CD4-positive, alpha-beta T cell treated with Interleukin-17A for 1 hour (primary cell): Measurements from ENCODE around the gene SLC35F6.
"Not testable (repeated sequence)": the region's sequence is repeated elsewhere in the genome, so short reads cannot be mapped to it uniquely, and the experiment has no call there.

Experiments used
- DNase-seq: peaks from one replicate; pipeline ENCODE4 v3.0.0-alpha.2; 2020

Gene SLC35F6

DNA sequence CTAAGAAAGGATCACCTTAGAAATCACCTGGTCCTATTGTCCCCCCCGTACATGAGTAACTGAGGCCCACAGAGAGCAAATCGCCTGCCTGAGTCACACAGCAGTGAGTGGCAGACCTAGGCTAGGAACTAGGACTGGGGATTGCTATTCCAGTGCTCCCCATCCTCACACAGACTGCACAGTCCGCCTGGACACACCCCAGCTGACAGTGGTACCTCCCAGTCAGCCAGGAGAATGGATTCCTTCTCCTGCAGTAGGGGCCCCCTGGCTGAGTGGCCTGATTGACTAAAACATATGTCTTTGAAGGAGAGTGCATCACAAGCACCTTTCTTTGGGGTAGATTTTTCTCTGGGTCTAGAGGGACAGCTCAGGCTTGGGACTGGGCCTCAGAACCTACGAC lies 32.4 kb upstream of the SLC35F6 start:
- no peak for DNase-seq

DNA sequence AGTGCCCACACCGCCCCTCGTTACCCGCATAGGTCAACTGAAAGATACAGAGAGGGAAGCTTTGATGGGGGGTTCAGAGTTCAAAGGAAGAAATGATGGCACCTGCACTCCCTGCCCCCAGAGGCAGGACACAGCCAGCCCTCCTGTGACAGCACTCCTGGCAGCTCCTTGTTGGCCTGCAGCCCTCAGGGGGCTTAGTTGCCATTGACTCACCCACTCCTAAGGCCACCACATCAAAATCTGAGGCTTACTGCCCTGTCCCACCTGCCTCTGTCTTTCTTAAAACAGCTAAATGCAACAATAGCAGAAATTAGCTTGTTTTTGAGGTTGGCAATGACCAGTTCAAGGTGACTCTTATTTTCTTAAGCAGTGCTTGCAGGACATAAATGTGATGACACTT lies 31.6 kb upstream of the SLC35F6 start:
- DNase-seq: no peak

DNA sequence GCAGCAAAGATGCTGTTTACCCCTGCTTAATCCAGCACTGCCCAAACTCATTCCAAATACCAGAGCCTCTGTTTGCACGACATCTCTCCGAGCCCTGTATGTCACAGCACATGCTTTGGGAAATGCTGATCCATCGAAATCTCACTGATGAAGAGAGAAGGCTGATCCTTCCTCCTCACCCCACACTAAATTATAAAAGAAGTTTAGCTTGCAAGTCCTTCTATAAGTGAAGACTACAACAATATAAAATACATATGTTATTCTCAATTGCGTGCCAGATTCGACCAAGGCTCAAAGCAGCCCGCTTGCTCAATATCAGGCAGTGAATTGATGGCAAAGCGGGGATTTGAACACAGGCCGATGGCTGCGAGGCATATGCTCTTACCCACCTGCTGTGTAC lies 30.7 kb upstream of the SLC35F6 start:
- DNase-seq: no peak

DNA sequence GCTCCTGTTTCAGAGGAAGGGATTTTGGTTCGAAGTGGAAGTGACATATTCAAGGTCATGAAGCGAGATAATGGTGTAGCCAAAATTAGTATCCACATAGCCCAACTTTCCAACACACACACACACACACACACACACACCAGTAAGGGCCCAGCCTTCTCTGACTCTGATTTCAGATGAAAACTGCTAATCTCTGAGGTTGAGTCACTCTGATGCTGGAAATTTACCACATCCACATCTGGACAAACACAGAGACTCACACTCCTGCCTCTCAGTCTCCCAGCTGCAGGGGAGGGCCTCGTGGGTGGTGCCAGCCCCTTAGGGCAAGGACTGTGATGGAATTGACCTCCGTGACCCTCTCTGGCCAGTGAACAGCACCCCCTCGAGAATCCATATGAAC lies 29.0 kb upstream of the SLC35F6 start:
- DNase-seq: no peak

DNA sequence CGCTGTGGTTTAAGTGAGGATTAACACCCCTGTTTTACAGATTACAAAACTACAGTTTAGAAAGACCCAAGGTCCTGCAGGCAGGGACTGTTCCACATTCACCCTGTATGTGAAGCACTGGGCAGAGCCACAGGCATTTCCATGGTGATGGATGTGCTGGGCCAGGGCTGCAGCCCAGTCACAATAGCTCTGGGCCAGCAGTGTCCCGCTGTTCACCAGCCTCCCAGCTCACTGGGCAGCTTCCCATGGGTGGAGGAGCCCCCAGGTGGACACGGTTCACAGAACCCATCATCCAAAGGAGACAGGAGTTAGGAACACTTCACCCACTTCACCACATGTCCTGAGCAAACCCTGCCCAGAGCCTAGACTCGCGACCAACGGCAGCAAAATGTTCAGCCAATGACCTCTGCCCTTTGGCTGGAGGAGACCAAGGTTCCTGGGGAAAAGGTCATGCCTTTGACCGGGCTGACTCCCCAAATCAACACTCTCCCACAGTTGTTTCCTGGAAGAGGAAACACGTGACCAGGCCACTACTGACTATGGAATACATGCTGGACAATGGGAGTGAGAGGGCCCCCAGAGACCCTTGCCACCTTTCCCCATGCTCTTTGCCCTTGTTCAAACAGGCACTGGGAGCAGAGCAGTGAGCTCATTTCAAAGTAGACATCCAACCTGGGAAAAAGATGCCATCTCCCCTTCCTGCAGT lies 28.0 kb upstream of the SLC35F6 start:
- no peak for DNase-seq

DNA sequence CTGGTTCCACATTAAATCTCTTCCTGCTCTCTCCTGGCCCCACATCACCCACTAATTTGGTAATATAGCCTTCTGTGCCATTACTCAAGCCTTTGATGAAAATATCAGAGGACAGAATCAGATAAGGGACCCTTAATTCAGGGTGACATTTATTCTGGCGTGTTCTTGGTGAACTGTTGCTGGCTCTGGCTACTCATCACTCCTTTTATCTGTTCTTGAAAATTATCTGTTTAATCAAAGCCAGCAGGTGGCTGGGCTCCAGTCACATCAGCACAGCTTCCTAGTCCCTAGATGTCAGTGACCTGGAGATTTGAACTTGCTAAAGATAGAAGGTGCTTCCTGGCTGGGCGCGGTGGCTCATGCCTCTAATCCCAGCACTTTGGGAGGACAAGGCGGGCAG lies 26.9 kb upstream of the SLC35F6 start:
- DNase-seq: no peak

DNA sequence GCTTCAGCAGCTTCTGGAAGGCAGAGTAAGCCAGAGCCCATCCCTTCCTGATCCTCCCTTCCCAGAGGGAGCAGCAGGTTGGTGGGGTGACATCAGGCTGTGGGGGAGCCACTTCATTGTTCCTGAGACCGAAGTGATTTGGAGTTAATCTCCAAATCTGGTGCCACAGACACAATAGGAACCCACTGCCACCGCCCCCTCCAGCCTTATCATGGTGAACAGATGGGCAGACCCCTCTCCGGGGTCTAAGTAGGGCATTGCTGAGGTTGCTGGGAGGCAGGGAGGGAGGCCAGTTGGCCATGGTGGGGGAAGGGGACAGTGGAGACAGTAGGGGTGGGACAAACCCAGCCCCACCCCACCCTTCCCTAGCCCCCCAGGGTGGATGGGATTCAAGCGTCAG lies 25.6 kb upstream of the SLC35F6 start:
- no peak for DNase-seq

DNA sequence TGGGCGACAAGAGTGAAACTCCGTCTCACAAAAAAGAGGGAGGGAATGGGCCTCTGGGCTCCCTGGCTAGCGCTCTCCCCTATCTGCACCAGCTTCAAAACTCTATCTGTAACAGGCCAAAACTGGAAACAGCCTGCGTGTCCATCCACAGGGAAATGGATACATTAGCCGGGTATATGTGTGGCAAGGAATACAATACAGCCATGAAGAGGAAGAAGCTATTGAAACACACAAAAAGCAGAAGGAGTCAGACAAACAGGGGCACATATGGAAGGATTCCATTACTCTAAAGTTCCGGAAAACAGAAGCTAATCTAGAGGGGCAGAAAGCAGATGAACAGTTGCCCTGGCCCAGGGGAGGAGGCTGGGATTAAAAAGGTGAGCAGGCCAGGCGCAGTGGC lies 24.6 kb upstream of the SLC35F6 start:
- DNase-seq: no peak

DNA sequence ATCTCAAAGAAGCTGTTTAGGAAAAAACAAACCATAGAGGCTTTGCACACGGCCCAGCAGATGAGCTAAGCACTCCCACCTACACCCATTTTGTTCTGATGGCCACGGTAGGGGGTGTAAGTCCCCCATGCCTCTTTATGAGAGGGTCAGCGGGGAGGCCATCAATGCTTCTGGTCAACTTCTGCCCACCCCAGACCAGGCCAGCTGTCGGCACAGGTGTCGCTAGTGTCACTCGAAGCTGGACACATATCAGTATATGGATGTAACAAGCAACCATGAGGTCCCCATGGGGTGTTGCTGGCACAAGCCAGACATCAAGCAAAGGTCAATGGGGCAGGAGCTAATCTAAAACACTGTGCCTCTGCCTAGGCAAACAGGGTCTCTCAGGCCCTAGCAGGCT lies 23.7 kb upstream of the SLC35F6 start:
- DNase-seq: no peak

DNA sequence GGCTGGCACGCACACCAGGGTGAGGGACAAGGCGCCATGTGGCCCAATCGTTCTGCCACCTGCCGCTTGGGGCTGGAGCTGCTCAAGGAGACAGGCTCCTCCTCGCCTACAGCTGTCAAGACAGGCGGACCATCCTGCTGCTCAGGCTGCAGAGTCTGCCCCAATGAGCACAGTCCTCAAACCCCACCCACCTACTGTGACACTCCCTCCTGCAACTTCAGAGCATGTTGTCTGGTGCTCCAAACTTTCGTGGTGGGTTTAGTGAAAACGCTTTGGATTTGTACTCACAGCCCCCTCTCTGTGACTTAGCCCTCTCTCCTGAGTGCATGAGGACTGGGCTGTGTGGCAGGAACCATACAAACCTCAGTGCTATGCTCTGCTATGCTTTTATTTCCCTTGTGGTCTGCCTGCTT lies 23.2 kb upstream of the SLC35F6 start:
- DNase-seq: no peak

DNA sequence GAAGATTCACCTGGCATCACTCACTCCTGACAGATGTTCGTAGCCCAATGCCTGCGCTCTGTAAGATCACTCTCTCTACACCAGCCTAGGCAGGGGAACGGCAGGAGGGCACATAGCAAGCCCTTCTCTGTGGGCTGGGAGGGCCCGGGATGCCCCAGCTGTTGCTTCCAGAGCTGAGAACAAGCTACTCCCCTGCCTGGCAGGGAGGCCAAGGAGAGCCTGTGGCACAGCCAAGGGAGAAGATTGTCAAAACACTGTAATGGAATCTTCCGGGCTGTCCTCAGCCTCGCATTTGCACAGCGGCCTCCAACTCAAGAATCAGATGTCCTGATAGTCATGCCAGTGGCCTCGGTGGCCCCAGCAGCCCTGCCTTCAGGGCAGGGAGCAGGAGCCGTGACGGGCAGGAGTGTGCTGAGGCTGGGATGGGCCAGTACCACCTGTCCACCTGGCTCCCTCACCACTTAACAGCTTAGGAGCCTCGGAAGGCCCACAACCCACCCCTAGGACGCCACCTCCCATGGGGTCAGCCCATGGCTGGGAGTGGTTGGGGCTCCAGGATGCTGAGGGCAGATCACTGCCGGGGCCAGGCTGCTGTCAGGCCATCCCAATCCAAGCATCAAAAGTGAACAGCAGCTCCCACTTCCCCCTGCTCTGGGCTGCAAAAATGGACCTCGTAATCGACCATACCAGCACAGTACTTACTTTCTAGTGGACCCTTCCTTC lies 21.9 kb upstream of the SLC35F6 start:
- DNase-seq: no peak

DNA sequence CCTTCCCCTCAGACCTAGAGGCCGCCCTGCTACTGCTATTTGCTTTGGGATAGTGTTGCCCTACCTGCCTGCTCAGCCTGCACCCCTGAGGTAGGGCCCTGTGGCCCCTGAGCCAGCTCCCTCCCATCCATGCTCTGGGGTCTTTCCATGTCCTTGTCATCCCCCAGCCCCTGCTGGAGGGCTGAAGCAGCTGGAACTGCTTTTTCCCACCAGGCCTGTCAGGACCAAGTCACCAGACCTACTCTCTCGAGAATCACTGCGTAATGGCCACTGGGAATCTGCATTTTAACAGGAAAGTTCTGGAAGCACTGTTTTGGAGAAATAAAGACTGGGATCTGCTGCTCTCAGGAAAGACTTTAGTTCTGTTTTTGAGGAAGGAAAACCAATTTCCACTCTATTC lies 20.2 kb upstream of the SLC35F6 start:
- DNase-seq: no peak

DNA sequence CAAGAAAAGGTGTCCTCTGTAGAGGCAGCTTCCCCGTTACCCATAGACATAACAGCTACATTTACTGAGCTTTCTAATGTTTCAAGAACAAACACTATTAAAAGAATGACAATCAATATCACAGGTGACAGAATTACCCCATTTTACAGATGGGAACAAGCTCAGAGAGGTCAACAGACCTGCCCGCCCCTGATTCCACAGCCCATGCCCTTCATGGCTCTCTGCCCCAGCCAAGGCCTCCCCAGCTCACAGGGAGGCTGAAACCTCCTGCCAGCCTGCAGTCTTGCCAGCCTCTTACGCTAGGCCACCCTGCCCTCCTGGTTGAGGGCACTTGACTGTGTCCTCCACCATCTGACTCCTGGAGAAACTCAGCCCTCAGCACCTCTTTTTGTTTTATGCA lies 19.1 kb upstream of the SLC35F6 start:
- no peak for DNase-seq

DNA sequence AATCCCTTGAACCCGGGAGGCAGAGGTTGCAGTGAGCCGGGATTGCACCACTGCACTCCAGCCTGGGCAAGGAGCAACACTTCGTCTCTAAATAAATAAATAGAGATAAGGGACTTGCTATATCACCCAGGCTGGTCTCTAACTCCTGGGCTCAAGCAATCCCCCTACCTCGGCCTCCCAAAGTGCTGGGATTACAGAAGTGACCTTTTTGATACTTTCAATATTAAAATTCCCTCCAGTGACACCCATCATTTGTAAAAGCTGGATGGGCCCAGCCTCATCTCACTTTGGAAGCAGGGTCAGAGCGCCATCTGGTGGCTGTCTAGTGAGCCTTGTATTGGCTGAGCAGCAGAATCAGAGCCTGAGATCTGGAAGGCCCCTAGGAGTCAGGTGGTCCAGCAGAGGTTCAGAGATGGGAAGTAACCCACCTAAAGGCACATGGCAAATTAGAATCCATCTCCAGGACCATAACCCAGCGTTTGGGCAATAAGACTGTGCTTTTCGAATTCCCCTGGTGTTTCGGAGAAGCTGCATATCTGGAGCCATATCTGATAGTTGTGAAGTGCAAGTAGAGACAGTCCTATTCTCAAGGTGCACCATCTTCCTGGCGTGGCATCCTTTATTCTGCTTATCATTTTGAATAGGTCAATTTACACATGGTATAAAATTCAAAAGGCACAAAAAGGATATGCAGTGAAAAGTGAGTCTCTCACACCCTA lies 18.3 kb upstream of the SLC35F6 start:
- peak; percentile 70 for DNase-seq

DNA sequence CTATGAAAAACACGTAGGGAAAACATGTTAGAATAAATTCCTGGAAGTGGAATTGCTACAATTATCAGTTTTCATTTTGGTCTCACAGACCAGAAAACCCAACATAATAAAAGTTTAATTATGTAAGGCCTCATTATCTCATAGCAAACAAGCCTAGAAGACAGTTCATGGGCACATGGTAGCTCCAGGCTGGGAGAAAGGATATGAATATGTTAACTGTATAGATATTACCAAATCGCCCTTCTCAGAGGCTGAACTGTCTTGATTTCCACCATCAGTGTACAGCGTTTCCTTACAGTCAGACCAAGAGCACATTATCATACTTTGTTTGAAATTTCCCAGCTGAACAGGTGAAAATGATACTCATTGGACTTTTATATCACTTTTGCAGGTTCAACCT lies 17.1 kb upstream of the SLC35F6 start:
- no peak for DNase-seq

DNA sequence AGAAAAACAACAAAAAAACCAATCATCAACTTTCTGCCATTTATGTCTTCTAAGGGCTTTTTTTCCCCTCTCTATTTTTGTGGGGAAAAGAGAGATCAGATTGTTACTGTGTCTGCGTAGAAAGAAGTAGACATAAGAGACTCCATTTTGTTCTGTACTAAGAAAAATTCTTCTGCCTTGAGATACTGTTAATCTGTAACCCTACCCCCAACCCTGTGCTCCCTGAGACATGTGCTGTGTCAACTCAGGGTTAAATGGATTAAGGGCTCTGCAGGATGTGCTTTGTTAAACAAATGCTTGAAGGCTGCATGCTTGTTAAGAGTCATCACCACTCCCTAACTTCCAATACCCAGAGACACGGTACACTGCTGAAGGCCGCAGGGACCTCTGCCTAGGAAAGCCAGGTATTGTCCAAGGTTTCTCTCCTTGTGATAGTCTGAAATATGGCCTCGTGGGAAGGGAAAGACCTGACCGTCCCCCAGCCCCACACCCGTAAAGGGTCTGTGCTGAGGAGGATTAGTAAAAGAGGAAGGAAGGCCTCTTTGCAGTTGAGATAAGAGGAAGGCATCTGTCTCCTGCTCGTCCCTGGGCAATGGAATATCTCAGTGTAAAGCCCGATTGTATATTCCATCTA lies 14.2 kb upstream of the SLC35F6 start:
- DNase-seq: not testable (repeated sequence)

DNA sequence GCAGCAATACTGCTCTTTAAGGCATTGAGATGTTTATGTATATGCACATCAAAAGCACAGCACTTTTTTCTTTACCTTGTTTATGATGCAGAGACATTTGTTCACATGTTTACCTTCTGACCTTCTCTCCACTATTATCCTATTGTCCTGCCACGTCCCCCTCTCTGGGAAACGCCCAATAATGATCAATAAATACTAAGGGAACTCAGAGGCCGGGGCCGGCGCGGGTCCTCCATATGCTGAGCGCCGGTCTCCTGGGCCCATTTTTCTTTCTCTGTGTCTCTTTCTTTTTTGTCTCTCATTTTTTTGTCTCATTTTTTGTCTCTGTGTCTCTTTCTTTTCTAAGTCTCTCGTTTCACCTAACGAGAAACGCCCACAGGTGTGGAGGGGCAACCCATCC lies 13.6 kb upstream of the SLC35F6 start:
- DNase-seq: not testable (repeated sequence)

DNA sequence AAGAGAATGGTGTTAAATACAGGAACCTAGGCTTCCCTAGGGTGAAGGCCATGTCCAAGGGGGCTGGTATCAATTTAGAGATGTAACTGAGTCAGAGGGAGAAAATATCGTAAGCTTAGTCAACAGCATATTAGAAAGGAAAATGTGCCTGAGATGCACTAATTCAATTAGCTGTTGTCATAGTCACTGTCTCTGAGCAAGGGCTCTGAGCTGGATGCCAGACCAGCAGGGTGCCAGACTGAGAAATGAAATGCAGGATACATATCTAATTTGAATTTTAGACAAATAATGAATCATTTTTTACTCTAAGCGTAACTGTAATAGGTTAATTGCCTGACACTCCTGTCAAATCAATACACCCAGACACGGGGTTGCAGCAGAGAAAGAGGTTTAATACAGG lies 11.4 kb upstream of the SLC35F6 start:
- DNase-seq: no peak

DNA sequence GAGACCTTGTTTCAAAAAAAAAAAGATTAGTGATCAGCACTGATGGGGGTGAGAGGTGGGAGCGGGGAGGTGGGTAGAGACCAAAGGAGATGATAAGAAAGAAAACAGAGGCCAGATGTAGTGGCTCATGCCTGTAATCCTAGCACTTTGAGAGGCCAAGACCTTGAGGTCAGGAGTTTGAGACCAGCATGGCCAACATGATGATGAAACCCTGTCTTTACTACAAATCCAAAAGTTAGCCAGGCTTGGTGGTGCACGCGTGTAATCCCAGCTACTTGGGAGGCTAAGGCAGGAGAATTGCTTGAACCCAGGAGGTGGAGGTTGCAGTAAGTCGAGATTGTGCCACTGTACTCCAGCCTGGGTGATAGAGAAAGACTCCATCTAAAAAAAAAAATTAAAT lies 9.5 kb upstream of the SLC35F6 start:
- no peak for DNase-seq

DNA sequence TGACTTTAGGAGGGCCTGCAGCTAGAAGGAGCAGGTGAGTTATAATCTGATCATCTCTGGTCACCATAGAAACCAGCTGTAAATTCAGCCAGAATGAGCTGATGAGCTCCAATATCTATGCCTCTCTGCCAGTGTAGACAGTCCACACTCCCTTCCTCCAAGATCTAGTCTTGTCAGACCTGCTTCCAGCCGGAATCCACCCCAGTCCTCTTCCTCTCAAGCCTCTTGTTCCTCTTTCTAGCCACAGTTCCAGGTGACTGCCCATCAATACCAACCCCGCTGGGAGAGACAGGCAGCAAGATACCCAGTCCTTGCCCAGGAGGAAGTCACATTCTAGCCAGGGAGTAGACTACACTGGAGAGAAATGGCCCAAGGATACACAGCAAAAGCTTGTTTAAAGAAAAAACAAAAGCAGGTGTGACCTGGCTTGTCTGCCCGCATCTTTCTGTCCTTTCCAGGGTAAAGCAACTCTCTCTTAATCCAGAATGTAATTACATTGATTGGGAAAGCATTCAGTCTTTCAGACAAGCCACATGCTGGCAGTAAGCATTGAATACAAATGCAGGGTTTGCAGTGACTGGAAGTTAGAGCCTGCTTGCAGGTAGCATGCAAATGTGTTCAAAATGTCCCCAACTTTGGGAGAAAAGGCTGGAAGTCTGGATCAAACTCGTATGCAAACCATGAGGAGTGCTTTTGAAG lies 9.0 kb upstream of the SLC35F6 start:
- no peak for DNase-seq

DNA sequence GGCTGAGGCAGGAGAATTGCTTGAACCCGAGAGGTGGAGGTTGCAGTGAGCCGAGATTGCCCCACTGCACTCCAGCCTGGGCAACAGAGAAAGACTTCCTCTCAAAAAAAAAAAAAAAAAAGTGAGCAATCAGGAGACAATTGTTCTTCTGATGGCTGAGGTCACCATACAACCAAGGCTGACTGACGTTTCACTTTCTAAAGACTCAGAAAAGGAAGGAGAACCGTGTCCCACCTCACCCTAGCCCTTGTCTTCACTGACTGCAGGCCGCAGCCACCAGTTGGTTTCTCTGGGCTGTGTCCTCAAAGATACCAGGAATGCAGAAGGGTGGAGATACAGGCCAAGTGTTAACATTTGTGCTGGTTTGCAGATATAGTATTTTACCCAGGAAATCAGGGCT lies 7.7 kb upstream of the SLC35F6 start:
- no peak for DNase-seq

DNA sequence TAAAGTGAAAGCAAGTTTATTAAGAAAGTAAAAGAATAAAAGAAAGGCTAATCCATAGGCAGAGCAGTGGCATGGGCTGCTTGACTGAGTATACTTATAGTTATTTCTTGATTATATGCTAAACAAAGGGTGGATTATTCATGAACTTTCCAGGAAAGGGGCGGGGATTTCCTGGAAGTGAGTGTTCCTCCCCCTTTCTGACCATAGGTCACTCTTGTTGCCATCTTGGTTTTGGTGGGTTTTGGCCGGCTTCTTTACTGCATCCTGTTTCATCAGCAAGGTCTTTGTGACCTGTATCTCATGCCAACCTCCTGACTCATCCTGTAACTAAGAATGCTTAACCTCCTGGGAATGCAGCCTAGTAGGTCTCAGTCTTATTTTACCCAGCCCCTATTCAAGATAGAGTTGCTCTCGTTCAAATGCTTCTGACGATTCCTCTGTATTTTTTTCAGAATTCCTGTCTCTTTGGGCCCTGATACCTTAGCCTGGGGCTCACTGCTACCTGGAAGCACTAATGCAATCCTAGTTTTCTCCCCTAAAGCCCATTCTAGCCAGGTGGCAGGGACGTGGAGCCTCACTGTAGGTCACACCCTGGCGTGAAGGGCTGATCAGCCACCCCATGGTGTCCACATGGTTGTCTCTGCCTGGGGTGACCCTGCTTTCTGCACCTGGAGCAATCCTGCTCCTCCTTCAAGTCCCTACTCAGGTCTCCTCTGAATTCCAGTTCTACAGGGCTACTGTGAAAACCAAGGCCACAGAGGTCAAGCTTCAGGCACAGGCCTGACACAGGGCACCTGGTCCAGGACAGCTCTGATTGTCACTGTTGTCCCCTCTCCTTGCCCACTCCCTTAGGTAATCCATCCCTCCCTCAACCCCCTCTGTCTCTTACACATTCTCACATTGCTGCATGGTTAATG lies 6.0 kb upstream of the SLC35F6 start:
- no peak for DNase-seq
